ENCODE data around the gene TPK1. TPM values are rescaled to one million over a fixed set of nuclear protein-coding genes. Genes with fewer than 3 reads are reported as not detected.

The TPK1 gene
- total RNA-seq, 1 donor from 2014 or later: 14.5 TPM

DNA sequence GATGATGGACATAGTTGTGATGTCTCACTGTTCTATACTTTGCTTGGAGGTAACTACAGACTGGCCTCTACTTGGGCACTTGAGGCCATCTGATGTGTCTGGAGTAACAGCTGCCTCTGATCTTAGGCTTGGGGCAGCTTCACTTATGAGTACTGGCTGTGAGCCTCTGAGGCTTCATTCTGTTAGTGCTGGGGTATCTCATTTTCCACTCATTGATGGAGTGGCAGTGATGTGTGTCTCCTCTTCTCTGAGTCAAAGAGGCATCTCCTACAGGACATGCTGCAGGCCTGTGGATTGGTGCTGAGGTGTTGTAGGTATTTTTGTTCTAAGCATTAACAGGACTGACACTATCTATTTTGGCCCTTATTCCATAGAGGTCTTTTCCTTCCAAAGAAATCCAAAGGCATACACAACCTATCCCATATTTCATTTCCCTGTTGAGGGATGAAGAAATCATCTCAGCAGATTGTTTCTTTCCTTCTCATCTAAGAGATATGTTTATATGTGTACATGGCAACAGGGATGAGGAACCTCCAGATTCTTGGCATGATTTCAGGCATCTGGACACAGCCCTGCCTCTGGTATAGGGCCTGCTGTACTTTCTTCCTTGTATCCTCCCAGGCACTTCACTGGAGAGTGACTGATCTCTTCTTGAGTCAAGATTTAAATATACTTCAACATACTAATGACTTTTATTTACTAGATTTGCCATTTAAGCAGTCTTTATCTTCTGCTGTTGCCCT, 366.7 kb downstream of the TPK1 start:
- no peaks in the 10 kb centered on the region for H3K27me3 ChIP-seq
- no peak overlapping the region for H3K4me3 ChIP-seq
- no peaks in the 10 kb centered on the region for H4K20me1 ChIP-seq (ENCODE audit: low read depth)
- no peak for TF ChIP-seq EZH2phosphoT487 (IDR thresholded peaks at IDR 0.05)
- TF ChIP-seq EZH2 (IDR thresholded peaks at IDR 0.05): no peak
- TF ChIP-seq, protein P1, sequence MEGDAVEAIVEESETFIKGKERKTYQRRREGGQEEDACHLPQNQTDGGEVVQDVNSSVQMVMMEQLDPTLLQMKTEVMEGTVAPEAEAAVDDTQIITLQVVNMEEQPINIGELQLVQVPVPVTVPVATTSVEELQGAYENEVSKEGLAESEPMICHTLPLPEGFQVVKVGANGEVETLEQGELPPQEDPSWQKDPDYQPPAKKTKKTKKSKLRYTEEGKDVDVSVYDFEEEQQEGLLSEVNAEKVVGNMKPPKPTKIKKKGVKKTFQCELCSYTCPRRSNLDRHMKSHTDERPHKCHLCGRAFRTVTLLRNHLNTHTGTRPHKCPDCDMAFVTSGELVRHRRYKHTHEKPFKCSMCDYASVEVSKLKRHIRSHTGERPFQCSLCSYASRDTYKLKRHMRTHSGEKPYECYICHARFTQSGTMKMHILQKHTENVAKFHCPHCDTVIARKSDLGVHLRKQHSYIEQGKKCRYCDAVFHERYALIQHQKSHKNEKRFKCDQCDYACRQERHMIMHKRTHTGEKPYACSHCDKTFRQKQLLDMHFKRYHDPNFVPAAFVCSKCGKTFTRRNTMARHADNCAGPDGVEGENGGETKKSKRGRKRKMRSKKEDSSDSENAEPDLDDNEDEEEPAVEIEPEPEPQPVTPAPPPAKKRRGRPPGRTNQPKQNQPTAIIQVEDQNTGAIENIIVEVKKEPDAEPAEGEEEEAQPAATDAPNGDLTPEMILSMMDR (IDR thresholded peaks at IDR 0.05): no peak
- H3K36me3 ChIP-seq: no peaks in the 10 kb centered on the region
- Mint-ChIP-seq H3K4me3 (no peak overlapping the region), H3K4me1 (no peaks in the 10 kb centered on the region), H3K9me3 (no peaks in the 10 kb centered on the region), H3K27me3 (ENCODE audit: insufficient read depth, low read depth) (no peaks in the 10 kb centered on the region), H3K27ac (no peak overlapping the region), H3K36me3 (no peaks in the 10 kb centered on the region)
- no peak for DNase-seq (ENCODE audit: low spot score)
- no peaks in the 10 kb centered on the region for H3K4me1 ChIP-seq
- no peaks in the 10 kb centered on the region for H3K79me2 ChIP-seq (ENCODE audit: low read depth)
- no peaks in the 10 kb centered on the region for H3K9me3 ChIP-seq (ENCODE audit: low read depth)
- no peak overlapping the region for H3K27ac ChIP-seq
- no peak overlapping the region for H3K4me2 ChIP-seq
- no peak overlapping the region for H3K9ac ChIP-seq
- no peaks in the 10 kb centered on the region for H3F3A ChIP-seq (ENCODE audit: low read depth)
- H2AFZ ChIP-seq (replicated peaks): no peak overlapping the region

DNA sequence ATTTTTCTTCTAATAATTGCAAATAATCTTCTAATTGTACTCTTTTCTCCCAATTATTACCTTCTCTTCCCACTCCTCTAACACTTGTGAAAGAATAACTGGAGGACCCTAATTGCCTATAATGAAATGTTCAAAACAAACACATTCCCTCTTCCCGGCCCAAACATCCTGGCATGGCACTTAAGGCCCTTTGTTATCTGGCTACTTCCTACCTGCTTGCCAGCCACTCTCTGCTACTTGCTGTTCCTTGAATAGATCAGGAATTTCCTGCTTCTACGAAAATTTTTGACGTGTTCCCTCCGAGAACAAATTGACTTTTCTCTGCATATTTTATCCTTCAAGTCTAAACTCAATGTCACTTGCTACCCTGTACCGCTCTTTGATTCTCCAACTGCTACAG, 376.2 kb downstream of the TPK1 start:
- Histone ChIP-seq H2AFZ (replicated peaks) (no peak overlapping the region), H3K79me2 (ENCODE audit: low read depth) (no peaks in the 10 kb centered on the region), H3K9ac (no peak overlapping the region), H3K27me3 (no peaks in the 10 kb centered on the region), H3K36me3 (no peaks in the 10 kb centered on the region), H3K9me3 (ENCODE audit: low read depth) (no peaks in the 10 kb centered on the region), H3F3A (ENCODE audit: low read depth) (peaks cover 3% of the 10 kb centered on the region), H4K20me1 (ENCODE audit: low read depth) (no peaks in the 10 kb centered on the region), H3K4me2 (no peak overlapping the region), H3K27ac (peak overlapping the region; percentile 76), H3K4me3 (no peak overlapping the region), H3K4me1 (peaks cover 8% of the 10 kb centered on the region)
- peaks cover 13% of the 10 kb centered on the region for H3K9me3 Mint-ChIP-seq
- peaks cover 3% of the 10 kb centered on the region for H3K27me3 Mint-ChIP-seq (ENCODE audit: insufficient read depth, low read depth)
- no peak overlapping the region for H3K27ac Mint-ChIP-seq
- no peak for TF ChIP-seq EZH2 (IDR thresholded peaks at IDR 0.05)
- TF ChIP-seq, protein P1 (IDR thresholded peaks at IDR 0.05): no peak
- no peak for TF ChIP-seq EZH2phosphoT487 (IDR thresholded peaks at IDR 0.05)
- no peak overlapping the region for H3K4me3 Mint-ChIP-seq
- no peak for DNase-seq (ENCODE audit: low spot score)
- H3K36me3 Mint-ChIP-seq: no peaks in the 10 kb centered on the region
- no peaks in the 10 kb centered on the region for H3K4me1 Mint-ChIP-seq

DNA sequence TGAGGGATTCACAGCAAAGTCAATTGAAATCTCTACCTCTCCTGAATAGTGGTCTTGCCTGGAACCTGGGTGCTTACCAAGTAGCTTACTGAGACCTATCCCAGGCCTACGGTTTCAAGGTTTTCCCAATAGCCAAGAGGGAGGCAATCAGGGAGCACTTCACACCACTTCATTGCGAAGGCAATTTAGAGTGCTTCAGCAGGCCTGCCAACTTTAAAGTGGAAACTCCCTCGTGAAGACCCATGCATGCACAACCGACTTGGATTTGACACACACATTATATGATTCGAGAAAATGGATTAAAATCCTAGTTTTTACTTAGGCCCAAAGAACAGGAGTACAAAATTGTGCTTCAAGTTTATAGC, 380.8 kb downstream of the TPK1 start:
- TF ChIP-seq EZH2phosphoT487 (IDR thresholded peaks at IDR 0.05): no peak
- TF ChIP-seq EZH2 (IDR thresholded peaks at IDR 0.05): no peak
- TF ChIP-seq, protein P1 (IDR thresholded peaks at IDR 0.05): no peak
- Histone ChIP-seq H3K4me2 (no peak overlapping the region), H2AFZ (replicated peaks) (no peak overlapping the region), H3K79me2 (ENCODE audit: low read depth) (no peaks in the 10 kb centered on the region), H3F3A (ENCODE audit: low read depth) (peaks cover 3% of the 10 kb centered on the region), H3K36me3 (no peaks in the 10 kb centered on the region), H3K4me1 (peaks cover 6% of the 10 kb centered on the region), H3K9ac (no peak overlapping the region), H3K27me3 (no peaks in the 10 kb centered on the region), H3K27ac (no peak overlapping the region), H3K9me3 (ENCODE audit: low read depth) (no peaks in the 10 kb centered on the region), H4K20me1 (ENCODE audit: low read depth) (no peaks in the 10 kb centered on the region), H3K4me3 (no peak overlapping the region)
- peaks cover 5% of the 10 kb centered on the region for H3K9me3 Mint-ChIP-seq
- H3K4me3 Mint-ChIP-seq: no peak overlapping the region
- no peak for DNase-seq (ENCODE audit: low spot score)
- no peaks in the 10 kb centered on the region for H3K4me1 Mint-ChIP-seq
- H3K27ac Mint-ChIP-seq: no peak overlapping the region
- H3K36me3 Mint-ChIP-seq: no peaks in the 10 kb centered on the region
- no peaks in the 10 kb centered on the region for H3K27me3 Mint-ChIP-seq (ENCODE audit: insufficient read depth, low read depth)

Measured in neural progenitor cell (in vitro differentiated cells).